HL-60/S4 treated with retinoic acid at 250 ng/mL for 4 days and 3 days (cell line): Measurements from ENCODE around the gene SFN.

Experiments
- in situ Hi-C: fragments of 300-500 bp; cut with MboI; formaldehyde crosslinking; loops from 2 replicates; pipeline ENCODE4 v1.7.0; 2022; ENCODE audit warnings: low sequenced_read_pairs

Gene SFN

DNA sequence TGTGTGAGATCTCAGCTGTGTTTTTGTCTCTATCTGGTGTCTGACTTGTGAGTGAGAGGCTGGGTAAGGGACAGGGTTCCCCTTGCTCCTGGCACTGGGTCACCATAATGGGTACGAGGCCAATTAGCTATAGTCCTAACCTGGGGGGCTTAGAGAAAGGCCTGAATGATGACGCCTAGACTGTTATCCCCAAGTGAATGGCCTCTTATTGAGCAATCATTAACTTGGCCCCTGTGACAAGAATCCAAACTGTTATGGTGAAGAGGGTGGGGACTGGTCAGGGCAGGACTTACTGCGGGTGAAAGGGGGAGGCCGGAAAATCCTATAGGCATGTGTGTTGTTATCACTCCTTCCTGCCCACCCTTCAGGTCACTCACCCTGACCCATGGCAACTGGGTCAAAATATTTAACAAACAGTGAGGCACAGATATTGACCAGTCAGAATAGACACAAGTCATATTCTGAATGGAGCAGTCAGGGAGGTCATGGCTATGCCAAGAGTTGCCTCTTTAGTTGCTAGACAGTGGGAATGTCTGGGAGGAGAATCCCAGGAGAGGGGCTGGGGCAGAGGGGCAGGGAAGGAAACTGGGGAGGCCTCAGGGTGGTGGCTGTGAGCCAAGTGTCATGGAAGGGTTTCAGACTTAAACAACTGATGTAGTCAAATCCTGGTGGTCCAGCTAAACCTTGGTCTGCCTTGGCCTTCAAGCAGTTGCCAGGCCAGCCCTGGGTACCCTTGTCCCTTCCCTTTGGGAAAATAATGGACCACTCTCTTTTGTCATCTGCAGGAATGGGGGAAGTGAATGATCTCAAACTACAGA, 47.6 kb downstream of the SFN start:
- in situ Hi-C loops, result no loop called here

DNA sequence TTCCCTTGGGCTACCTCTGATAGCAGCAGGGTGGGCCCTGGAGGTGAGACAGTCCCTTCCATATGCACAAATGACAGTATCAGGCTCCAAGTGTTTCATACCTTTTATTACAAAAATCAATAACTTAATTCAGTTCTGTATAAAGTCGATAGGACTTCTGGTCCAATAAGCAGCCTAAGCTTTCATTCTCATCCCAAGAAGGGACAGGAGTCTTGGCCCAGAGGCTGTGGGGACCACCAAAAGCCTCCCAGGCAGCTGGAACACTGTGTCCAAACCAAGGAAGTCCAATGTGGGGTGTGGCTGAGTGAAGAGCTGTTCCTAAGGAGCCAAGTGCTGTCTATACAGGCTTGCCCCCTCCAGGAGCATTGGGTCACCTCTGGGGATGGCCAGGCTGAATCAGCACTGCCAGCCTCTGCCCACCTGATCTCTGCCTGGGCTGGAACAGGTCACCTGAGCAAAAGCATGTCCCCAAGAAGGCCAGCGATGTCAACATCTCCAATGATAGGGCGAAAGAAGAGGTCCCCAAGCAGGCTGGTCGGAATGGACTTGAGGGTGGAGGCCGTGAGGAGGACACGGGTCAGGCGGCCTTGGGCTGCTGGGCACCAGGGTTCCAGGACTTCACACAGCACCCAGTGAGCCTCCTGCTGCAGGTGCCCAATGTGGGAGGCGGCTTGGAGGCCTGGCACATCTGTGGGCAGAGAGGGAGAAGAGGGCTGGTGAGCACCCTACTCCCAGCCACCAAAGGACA, 48.6 kb downstream of the SFN start:
- in situ Hi-C loops, result no loop called here

DNA sequence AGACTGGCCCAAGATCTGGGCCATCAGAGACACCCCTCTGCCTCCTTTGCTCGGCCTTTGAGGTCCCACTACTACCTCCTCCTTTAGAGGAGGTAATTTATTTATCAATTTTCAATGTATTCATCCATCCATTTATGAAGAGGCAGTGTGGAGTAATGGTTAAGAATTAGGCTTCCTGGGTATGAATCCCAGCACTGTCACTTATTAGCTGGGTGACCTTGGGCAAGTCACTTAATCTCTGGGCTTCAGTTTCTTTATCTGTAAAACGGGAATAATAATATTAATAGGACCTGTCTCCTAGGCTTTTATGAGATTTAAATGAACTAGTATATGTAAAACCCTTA, 49.2 kb downstream of the SFN start:
- in situ Hi-C loops, result no loop called here

DNA sequence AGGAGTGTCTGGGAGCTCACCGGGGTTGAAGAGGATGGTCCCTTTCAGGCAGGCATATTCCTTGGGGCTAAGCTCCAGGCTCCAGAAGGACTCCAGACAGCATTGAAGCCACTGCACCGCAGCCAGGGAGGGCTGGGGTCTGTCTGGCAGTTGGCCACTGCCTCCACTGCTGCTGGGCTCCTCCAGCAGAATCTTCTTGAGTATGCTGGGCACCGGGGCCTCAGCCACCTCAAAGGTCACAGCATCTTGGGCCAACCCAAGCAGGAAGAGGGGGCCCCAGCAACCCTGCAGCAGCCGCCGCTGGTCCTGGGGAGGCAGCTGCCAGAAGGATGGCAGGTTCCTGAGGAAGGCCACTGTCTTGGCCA, 50.4 kb downstream of the SFN start:
- in situ Hi-C loops, result no loop called here
